SH-SY5Y (cell line): Measurements from ENCODE around the gene ALCAM.

Experiments used
- GATA2 ChIP-seq: IDR thresholded peaks from 2 replicates; pipeline ENCODE4 v1.6.1; 2011; ENCODE audit warnings: mild to moderate bottlenecking, low read depth, low read length
- GATA3 ChIP-seq: IDR thresholded peaks from 2 replicates; pipeline ENCODE4 v1.6.1; 2011; ENCODE audit warnings: low read depth, mild to moderate bottlenecking, low read length, moderate library complexity

DNA sequence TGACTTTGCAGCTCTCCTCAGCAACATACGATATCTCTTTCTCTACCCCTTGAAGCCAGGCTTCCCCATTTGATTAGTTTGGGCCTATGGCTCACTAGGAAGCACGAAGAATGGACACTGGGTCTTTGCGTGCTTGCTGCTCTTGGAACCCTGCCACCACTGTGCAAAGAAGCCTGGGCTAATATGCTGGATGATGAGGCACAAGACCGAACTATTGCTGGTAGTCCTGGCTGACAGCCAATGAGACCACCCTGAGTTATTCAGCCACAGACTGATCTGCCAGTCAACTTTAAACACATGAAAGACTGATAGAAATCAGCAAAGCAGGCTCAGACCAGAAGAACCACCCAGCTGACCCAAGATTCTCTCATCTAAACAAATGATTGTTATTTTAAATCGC, 251.8 kb downstream of the ALCAM start:
- TF ChIP-seq GATA2 (no peak), GATA3 (no peak)
